ENCODE data around the gene TRAF4.

GRCh38 chr17:28725660-28726225, 18.1 kb upstream of the TRAF4 start:
- TF ChIP-seq EP300 (IDR thresholded peaks at IDR 0.05) (peak in 1 of 4 donors; percentile 4), POLR2A (IDR thresholded peaks at IDR 0.05) (peak in 2 of 4 donors; percentile 60 to 76), CTCF (IDR thresholded peaks at IDR 0.05) (peak in 1 of 6 experiments; percentile 30), POLR2AphosphoS5 (IDR thresholded peaks at IDR 0.05) (peak; percentile 28 to 29)
